ENCODE results near the gene MYO1D. TPM values are rescaled to one million over a fixed set of nuclear protein-coding genes. Genes with fewer than 3 reads are reported as not detected.
A peak's percentile ranks its signal among the peaks of the same experiment; 100 is the strongest.

MYO1D gene
- total and polyA plus RNA-seq, 2 experiments from 2014 or later = 34.3 to 43.7 TPM

DNA sequence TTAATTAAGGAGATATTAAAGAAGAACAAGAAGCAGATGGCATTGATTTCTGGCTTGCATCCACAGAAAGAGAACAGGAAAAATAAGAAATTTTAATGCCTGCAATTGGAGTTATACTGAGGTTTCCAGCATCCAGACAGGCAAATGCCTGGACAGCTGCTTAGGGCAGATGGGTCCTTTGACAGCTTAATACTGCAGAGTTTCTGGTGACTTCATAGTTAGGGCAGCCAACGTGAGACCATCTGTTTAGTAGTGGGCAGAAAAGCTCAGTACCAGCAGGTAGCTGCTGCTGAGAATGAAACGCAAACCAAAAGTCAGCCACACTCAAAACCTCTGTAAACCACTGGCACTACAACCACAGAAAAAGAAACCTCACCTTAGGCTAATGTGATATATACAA is 280.3 kb downstream of the MYO1D start:
- TF ChIP-seq, protein P1, sequence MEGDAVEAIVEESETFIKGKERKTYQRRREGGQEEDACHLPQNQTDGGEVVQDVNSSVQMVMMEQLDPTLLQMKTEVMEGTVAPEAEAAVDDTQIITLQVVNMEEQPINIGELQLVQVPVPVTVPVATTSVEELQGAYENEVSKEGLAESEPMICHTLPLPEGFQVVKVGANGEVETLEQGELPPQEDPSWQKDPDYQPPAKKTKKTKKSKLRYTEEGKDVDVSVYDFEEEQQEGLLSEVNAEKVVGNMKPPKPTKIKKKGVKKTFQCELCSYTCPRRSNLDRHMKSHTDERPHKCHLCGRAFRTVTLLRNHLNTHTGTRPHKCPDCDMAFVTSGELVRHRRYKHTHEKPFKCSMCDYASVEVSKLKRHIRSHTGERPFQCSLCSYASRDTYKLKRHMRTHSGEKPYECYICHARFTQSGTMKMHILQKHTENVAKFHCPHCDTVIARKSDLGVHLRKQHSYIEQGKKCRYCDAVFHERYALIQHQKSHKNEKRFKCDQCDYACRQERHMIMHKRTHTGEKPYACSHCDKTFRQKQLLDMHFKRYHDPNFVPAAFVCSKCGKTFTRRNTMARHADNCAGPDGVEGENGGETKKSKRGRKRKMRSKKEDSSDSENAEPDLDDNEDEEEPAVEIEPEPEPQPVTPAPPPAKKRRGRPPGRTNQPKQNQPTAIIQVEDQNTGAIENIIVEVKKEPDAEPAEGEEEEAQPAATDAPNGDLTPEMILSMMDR (IDR thresholded peaks at IDR 0.05; ENCODE audit: low read depth, low read length) = no peak
- H3K4me3 ChIP-seq = no peak overlapping the region
- no peaks in the 10 kb centered on the region for H3K27me3 ChIP-seq
- H3K4me1 ChIP-seq (ENCODE audit: low read depth) = no peaks in the 10 kb centered on the region
- no peaks in the 10 kb centered on the region for H3K36me3 ChIP-seq
- DNase-seq (ENCODE audit: low read depth in 1 of 2, low spot score in 1 of 2) = peak in 1 of 2 donors; percentile 2
- no peak overlapping the region for H3K27ac ChIP-seq
- H3K9me3 ChIP-seq (ENCODE audit: low read depth) = no peaks in the 10 kb centered on the region

DNA sequence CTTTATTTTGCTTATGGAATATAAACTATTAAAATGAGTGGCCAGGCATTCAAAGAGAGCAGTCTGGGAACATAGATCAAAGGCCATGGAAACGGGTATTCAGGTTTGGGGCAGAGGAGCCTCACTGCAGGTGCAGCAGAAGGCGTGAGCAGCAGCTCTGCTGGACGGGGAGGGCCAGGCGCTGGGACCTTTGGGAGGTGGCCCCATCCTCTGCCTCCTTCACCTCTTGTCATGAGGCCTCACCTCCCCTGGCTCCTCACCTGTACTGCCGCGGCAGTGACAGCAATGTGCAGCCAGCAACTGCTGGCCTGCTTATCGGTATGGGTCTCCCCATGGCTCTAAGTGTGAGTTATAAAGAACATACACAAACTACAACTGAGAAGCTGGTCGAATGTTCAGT is 280.7 kb downstream of the MYO1D start:
- TF ChIP-seq, protein P1 (IDR thresholded peaks at IDR 0.05; ENCODE audit: low read depth, low read length) = no peak
- H3K27me3 ChIP-seq = no peaks in the 10 kb centered on the region
- H3K4me3 ChIP-seq = no peak overlapping the region
- H3K9me3 ChIP-seq (ENCODE audit: low read depth) = no peaks in the 10 kb centered on the region
- H3K36me3 ChIP-seq = no peaks in the 10 kb centered on the region
- no peak overlapping the region for H3K27ac ChIP-seq
- no peak for DNase-seq (ENCODE audit: low read depth in 1 of 2, low spot score in 1 of 2)
- no peaks in the 10 kb centered on the region for H3K4me1 ChIP-seq (ENCODE audit: low read depth)

DNA sequence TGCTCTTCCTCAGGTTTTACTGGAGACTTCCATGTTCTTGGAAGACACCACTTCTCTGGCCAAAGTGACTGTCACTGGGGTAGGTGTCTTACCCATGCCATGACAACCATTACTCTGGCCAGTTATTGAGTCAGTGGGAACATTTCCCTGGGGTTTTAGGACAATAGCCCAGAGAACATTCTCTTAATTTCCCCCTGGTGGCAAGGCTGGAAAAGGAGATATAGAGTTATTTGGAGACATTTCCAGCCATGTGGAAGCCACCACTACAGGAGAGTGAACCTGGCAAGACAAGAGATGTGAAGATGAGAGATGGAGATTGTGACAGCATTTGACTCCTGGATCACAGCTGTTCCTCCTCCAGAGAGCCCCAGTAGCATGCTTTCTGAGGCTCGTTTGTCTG is 283.9 kb downstream of the MYO1D start:
- no peaks in the 10 kb centered on the region for H3K27me3 ChIP-seq
- no peaks in the 10 kb centered on the region for H3K4me1 ChIP-seq (ENCODE audit: low read depth)
- no peaks in the 10 kb centered on the region for H3K9me3 ChIP-seq (ENCODE audit: low read depth)
- H3K36me3 ChIP-seq = no peaks in the 10 kb centered on the region
- no peak overlapping the region for H3K4me3 ChIP-seq
- DNase-seq (ENCODE audit: low read depth in 1 of 2, low spot score in 1 of 2) = no peak
- no peak overlapping the region for H3K27ac ChIP-seq
- TF ChIP-seq, protein P1 (IDR thresholded peaks at IDR 0.05; ENCODE audit: low read depth, low read length) = no peak

DNA sequence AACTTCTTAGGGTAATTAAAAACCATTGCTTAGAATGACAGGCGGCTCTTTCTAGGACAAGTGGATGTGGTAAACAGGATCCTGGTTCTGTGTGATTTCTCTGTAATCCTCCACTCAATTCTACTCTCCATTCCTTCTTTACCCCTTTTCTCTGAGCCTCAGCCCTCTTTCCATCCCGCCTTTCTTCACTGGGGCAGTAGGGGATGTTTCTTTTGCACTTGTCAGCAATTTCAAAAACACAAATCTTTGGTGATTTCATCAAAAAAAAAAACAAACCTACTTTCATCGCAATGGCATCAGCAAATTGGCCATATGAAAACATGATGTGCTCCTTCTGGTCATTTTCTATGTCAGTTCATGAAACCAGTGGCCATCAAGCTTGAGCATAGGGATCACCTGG is 285.5 kb downstream of the MYO1D start:
- Histone ChIP-seq H3K27ac (no peak overlapping the region), H3K36me3 (no peaks in the 10 kb centered on the region), H3K9me3 (ENCODE audit: low read depth) (no peaks in the 10 kb centered on the region), H3K27me3 (no peaks in the 10 kb centered on the region), H3K4me3 (no peak overlapping the region), H3K4me1 (ENCODE audit: low read depth) (no peaks in the 10 kb centered on the region)
- TF ChIP-seq, protein P1 (IDR thresholded peaks at IDR 0.05; ENCODE audit: low read depth, low read length) = no peak
- DNase-seq (ENCODE audit: low read depth in 1 of 2, low spot score in 1 of 2) = no peak

DNA sequence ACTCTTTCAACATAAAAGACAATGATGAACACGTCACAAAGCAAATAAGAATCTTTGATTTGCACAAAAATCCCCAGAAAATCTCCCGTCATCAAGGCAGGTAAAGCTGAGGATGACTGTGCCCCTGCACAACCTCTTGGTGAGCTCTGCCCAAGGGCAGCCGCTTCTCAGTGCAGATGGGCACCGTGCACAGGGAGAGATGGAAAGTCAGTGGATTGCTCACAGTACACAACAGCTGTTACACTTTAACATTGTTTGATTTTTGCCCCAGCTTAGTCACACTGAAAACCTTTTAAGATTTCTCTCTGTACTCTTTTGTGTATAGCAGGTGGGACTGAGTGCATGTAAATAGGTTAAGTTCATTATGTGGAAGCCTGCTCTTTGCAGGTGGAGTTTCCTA is 285.9 kb downstream of the MYO1D start:
- Histone ChIP-seq H3K4me1 (ENCODE audit: low read depth) (no peaks in the 10 kb centered on the region), H3K36me3 (no peaks in the 10 kb centered on the region), H3K4me3 (no peak overlapping the region)

More for the DNA sequence above, 285.9 kb downstream of the MYO1D start:
- H3K27me3 ChIP-seq = no peaks in the 10 kb centered on the region
- TF ChIP-seq, protein P1 (IDR thresholded peaks at IDR 0.05; ENCODE audit: low read depth, low read length) = no peak
- DNase-seq (ENCODE audit: low read depth in 1 of 2, low spot score in 1 of 2) = no peak
- H3K27ac ChIP-seq = no peak overlapping the region
- no peaks in the 10 kb centered on the region for H3K9me3 ChIP-seq (ENCODE audit: low read depth)
